Brain pericyte (primary cell): ENCODE measurements around the gene ZRSR2.
"Not testable (repeated sequence)": the region's sequence is repeated elsewhere in the genome, so short reads cannot be mapped to it uniquely, and the experiment has no call there.

Source experiments
- DNase-seq: peaks from one replicate; pipeline ENCODE4 v3.0.0-alpha.2; 2012; ENCODE audit warnings: low read depth, low spot score

Gene ZRSR2

GRCh38 chrX:15789979-15790768 is at the start of gene ZRSR2:
TSS of gene ZRSR2 (plus strand) at chrX:15790484. CDS start at chrX:15790496, 12 bp downstream.
- DNase-seq = peak; percentile 29

- DNase-seq = no peak
These were observed 46.0 kb upstream of the ZRSR2 start for GRCh38 chrX:15744181-15744867.

GRCh38 chrX:15745179-15745578 is 45.1 kb upstream of the ZRSR2 start:
- no peak for DNase-seq

GRCh38 chrX:15746651-15747050 is 43.6 kb upstream of the ZRSR2 start:
- not testable (repeated sequence) for DNase-seq

- DNase-seq = no peak
These were observed 42.6 kb upstream of the ZRSR2 start for GRCh38 chrX:15747626-15748173.

GRCh38 chrX:15748841-15749240 is 41.4 kb upstream of the ZRSR2 start:
- DNase-seq = no peak

- DNase-seq = no peak
These were observed 40.4 kb upstream of the ZRSR2 start for GRCh38 chrX:15749642-15750610.

GRCh38 chrX:15750611-15751154 is 39.6 kb upstream of the ZRSR2 start:
- no peak for DNase-seq

GRCh38 chrX:15751155-15751819 is 39.0 kb upstream of the ZRSR2 start:
- no peak for DNase-seq

GRCh38 chrX:15755091-15755490 is 35.2 kb upstream of the ZRSR2 start:
- no peak for DNase-seq

GRCh38 chrX:15758140-15758539 is 32.1 kb upstream of the ZRSR2 start:
- DNase-seq = no peak

GRCh38 chrX:15759886-15760285 is 30.4 kb upstream of the ZRSR2 start:
- not testable (repeated sequence) for DNase-seq

- DNase-seq = no peak
These were observed 28.6 kb upstream of the ZRSR2 start for GRCh38 chrX:15761564-15762191.

- DNase-seq = no peak
These were observed 20.9 kb upstream of the ZRSR2 start for GRCh38 chrX:15769300-15769954.

GRCh38 chrX:15781961-15782699 is 8.2 kb upstream of the ZRSR2 start:
- DNase-seq = no peak

GRCh38 chrX:15785176-15785750 is 5.0 kb upstream of the ZRSR2 start:
- no peak for DNase-seq

- no peak for DNase-seq
These were observed 3.4 kb upstream of the ZRSR2 start for GRCh38 chrX:15786915-15787314.

GRCh38 chrX:15790769-15791290 is 546 bp downstream of the ZRSR2 start:
- no peak for DNase-seq
